HG02885 (cell line): ENCODE measurements around the gene ARL6IP1.
A peak's percentile ranks its signal among the peaks of the same experiment; 100 is the strongest.

ENCODE experiments used
- ATAC-seq: cut with Tn5 transposase; IDR thresholded peaks from one replicate; pipeline ENCODE4 v1.9.1; 2021; ENCODE audit warnings: mild to moderate bottlenecking; ENCODE audit not compliant: unreplicated experiment, poor library complexity

The ARL6IP1 gene

GRCh38 chr16:18801145-18801972 is at the start of gene ARL6IP1:
TSS of gene ARL6IP1 (minus strand) at chr16:18801549. CDS start at chr16:18801466, 83 bp downstream.
- peak; percentile 95 for ATAC-seq

GRCh38 chr16:18846416-18846815 is 45.1 kb upstream of the ARL6IP1 start:
- ATAC-seq, result no peak

GRCh38 chr16:18842565-18842964 is 41.2 kb upstream of the ARL6IP1 start:
- no peak for ATAC-seq

- no peak for ATAC-seq
These were observed 40.6 kb upstream of the ARL6IP1 start for GRCh38 chr16:18841833-18842525.

- ATAC-seq, result no peak
These were observed 38.2 kb upstream of the ARL6IP1 start for GRCh38 chr16:18839555-18839954.

GRCh38 chr16:18836702-18837101 is 35.4 kb upstream of the ARL6IP1 start:
- ATAC-seq, result no peak

GRCh38 chr16:18834864-18835263 is 33.5 kb upstream of the ARL6IP1 start:
- no peak for ATAC-seq

- no peak for ATAC-seq
These were observed 32.6 kb upstream of the ARL6IP1 start for GRCh38 chr16:18833707-18834505.

GRCh38 chr16:18832613-18833012 is 31.3 kb upstream of the ARL6IP1 start:
- no peak for ATAC-seq

GRCh38 chr16:18832006-18832405 is 30.7 kb upstream of the ARL6IP1 start:
- ATAC-seq, result no peak

GRCh38 chr16:18829251-18829650 is 27.9 kb upstream of the ARL6IP1 start:
- ATAC-seq, result no peak

GRCh38 chr16:18827890-18828289 is 26.5 kb upstream of the ARL6IP1 start:
- no peak for ATAC-seq

GRCh38 chr16:18816286-18816685 is 14.9 kb upstream of the ARL6IP1 start:
- ATAC-seq, result no peak

- no peak for ATAC-seq
These were observed 10.6 kb upstream of the ARL6IP1 start for GRCh38 chr16:18811925-18812324.

GRCh38 chr16:18809165-18809564 is 7.8 kb upstream of the ARL6IP1 start:
- ATAC-seq, result no peak

- ATAC-seq, result no peak
These were observed 4.0 kb upstream of the ARL6IP1 start for GRCh38 chr16:18805257-18805773.

- no peak for ATAC-seq
These were observed 3.2 kb upstream of the ARL6IP1 start for GRCh38 chr16:18804540-18804939.

GRCh38 chr16:18803569-18804462 is 2.5 kb upstream of the ARL6IP1 start:
- no peak for ATAC-seq

GRCh38 chr16:18802767-18803343 is 1.5 kb upstream of the ARL6IP1 start:
- no peak for ATAC-seq
